A549 (cell line): Measurements from ENCODE around the gene ANKRD33B. TPM values are rescaled to one million over a fixed set of nuclear protein-coding genes. Genes with fewer than 3 reads are reported as not detected.
A peak's percentile ranks its signal among the peaks of the same experiment; 100 is the strongest.

ENCODE experiments used
- ATAC-seq, 2 experiments: fragments of 200-7000 bp in 1 of 2; fragments of >200 bp in 1 of 2; cut with Nextera tagmentation in 1 of 2; cut with Tn5 transposase in 1 of 2; 3 replicates each; pipeline versions ENCODE4 v1.8.0 to v1.9.1; 2018 to 2020; ENCODE audit warnings: mild to moderate bottlenecking in 1 of 2, moderate library complexity in 1 of 2
- CTCF ChIA-PET: fragments of 300-600 bp; sonication (Branson Sonifier 250); formaldehyde crosslinking; extraction: SDS; loops from one replicate; lab custom pipeline; 2021; ENCODE audit warnings: antibody characterized with exemption, inconsistent platforms; lab: Yijun Ruan, JAX
- POLR2A ChIA-PET: fragments of 350-600 bp; formaldehyde crosslinking; extraction: SDS; loops from one replicate; lab custom pipeline; 2021; ENCODE audit warnings: antibody characterized with exemption, inconsistent platforms; lab: Yijun Ruan, JAX
- DNase-seq, 2 experiments: peaks; one replicate each; pipeline versions ENCODE4 v3.0.0 to v3.0.0-alpha.2; 2011 to 2016; ENCODE audit warnings: low read depth in 1 of 2, low spot score in 1 of 2
- FAIRE-seq: peaks from 2 replicates; lab custom pipeline; 2011; peaks lifted over from hg19 to GRCh38; lab: Jason Lieb, UNC
- H3K27ac ChIP-seq, 2 experiments: fragments of >200 bp; sonication (Bioruptor Twin); formaldehyde crosslinking; 3 replicates each; pipeline ENCODE4 v1.5.1; 2016 to 2017
- H3K4me1 ChIP-seq: fragments of >200 bp; sonication (Bioruptor Twin); formaldehyde crosslinking; 3 replicates; pipeline ENCODE4 v1.6.1; 2016
- H3K4me2 ChIP-seq: fragments of >200 bp; sonication (Bioruptor Twin); formaldehyde crosslinking; 3 replicates; pipeline ENCODE4 v1.6.1; 2016
- H3K4me3 ChIP-seq: fragments of >200 bp; sonication (Bioruptor Twin); formaldehyde crosslinking; 3 replicates; pipeline ENCODE4 v1.5.1; 2016
- H3K9me3 ChIP-seq: fragments of >200 bp; sonication (Bioruptor Twin); formaldehyde crosslinking; 3 replicates; pipeline ENCODE4 v1.6.1; 2016
- BHLHE40 ChIP-seq: IDR thresholded peaks from 2 replicates; pipeline ENCODE4 v1.6.1; 2012; ENCODE audit warnings: low read depth, low read length, inconsistent platforms
- CBX2 ChIP-seq: fragments of 200-600 bp; sonication (generic); IDR thresholded peaks from 2 replicates; pipeline ENCODE4 v1.6.1; 2016; ENCODE audit warnings: low read depth, mild to moderate bottlenecking, borderline replicate concordance
- EHMT2 ChIP-seq: fragments of 200-600 bp; sonication (generic); IDR thresholded peaks from 2 replicates; pipeline ENCODE4 v1.6.1; 2016; ENCODE audit warnings: antibody characterized with exemption, low read depth, mild to moderate bottlenecking, moderate library complexity
- ESRRA ChIP-seq: fragments of 150-350 bp; IDR thresholded peaks from 2 replicates; pipeline ENCODE4 v1.6.1; 2014; ENCODE audit warnings: mild to moderate bottlenecking, low read length, borderline replicate concordance
- FOSL2 ChIP-seq, 2 experiments: fragments of 450-650 bp in 1 of 2; fragments of >200 bp in 1 of 2; sonication (Bioruptor Twin) in 1 of 2; formaldehyde crosslinking; IDR thresholded peaks; 2 replicates each; pipeline versions ENCODE4 v1.5.0 to v1.6.1; 2016 to 2020; ENCODE audit warnings: mild to moderate bottlenecking in 1 of 2, moderate library complexity in 1 of 2
- GATA3 ChIP-seq: IDR thresholded peaks from 2 replicates; pipeline ENCODE4 v1.6.1; 2012; ENCODE audit warnings: borderline replicate concordance
- HEYL ChIP-seq: fragments of 250-450 bp; sonication (Bioruptor Pico); IDR thresholded peaks from 2 replicates; pipeline ENCODE4 v1.8.0; 2021; ENCODE audit warnings: mild to moderate bottlenecking, moderate library complexity
- HOXB13 ChIP-seq: fragments of 250-450 bp; sonication (Bioruptor Pico); IDR thresholded peaks from 2 replicates; pipeline ENCODE4 v1.5.0; 2020; ENCODE audit warnings: low read depth, mild to moderate bottlenecking, moderate library complexity
- JUN ChIP-seq, 2 experiments: fragments of >200 bp; sonication (Bioruptor Twin); formaldehyde crosslinking; IDR thresholded peaks; 2 replicates in 1 of 2; 3 replicates in 1 of 2; pipeline ENCODE4 v1.6.1; 2016 to 2017
- MYC ChIP-seq: IDR thresholded peaks from 2 replicates; pipeline ENCODE4 v1.6.1; 2012; ENCODE audit warnings: mild to moderate bottlenecking, inconsistent platforms, low read length, improper control_type of control experiment, borderline replicate concordance
- NFE2L2 ChIP-seq: fragments of 150-350 bp; conservative IDR thresholded peaks from 2 replicates; pipeline ENCODE4 v1.6.1; 2014; ENCODE audit warnings: low read length
- NR3C1 ChIP-seq: fragments of >200 bp; sonication (Bioruptor Twin); formaldehyde crosslinking; IDR thresholded peaks from 3 replicates; pipeline ENCODE4 v1.6.1; 2017
- POLR2A ChIP-seq: IDR thresholded peaks from 2 replicates; pipeline ENCODE4 v1.6.1; 2012; ENCODE audit warnings: mild to moderate bottlenecking, low read length
- RAD21 ChIP-seq, 2 experiments: fragments of >200 bp in 1 of 2; sonication (Bioruptor Twin) in 1 of 2; formaldehyde crosslinking in 1 of 2; IDR thresholded peaks in 1 of 2; conservative IDR thresholded peaks in 1 of 2; 2 replicates in 1 of 2; 3 replicates in 1 of 2; pipeline ENCODE4 v1.6.1; 2012 to 2018; ENCODE audit warnings: inconsistent platforms in 1 of 2
- RNF2 ChIP-seq: fragments of 200-600 bp; sonication (generic); IDR thresholded peaks from 2 replicates; pipeline ENCODE4 v1.6.1; 2016; ENCODE audit warnings: low read depth, mild to moderate bottlenecking, antibody characterized with exemption, moderate library complexity, borderline replicate concordance
- SMC3 ChIP-seq: fragments of >200 bp; sonication (Bioruptor Twin); formaldehyde crosslinking; IDR thresholded peaks from 3 replicates; pipeline ENCODE4 v1.6.1; 2018; ENCODE audit warnings: inconsistent platforms
- ZFP36 ChIP-seq: fragments of 450-650 bp; IDR thresholded peaks from 2 replicates; pipeline ENCODE4 v1.6.1; 2014; ENCODE audit warnings: borderline replicate concordance; ENCODE audit not compliant: partially characterized antibody
- WGBS: methylation state at CpG from one replicate; pipeline ENCODE4 v1.1.6; 2017; ENCODE audit errors: missing lambda C conversion rate; 5-methylcytosine and 5-hydroxymethylcytosine counted together
- polyA minus RNA-seq: library from RNA; depleted of rRNA, polyadenylated mRNA; stranded (reverse); fragments of >200 nt; gene quantifications from 2 replicates; pipeline ENCODE4 v1.2.3, GENCODE V29; 2011; rRNA and poly(A)+ RNA removed
- polyA plus RNA-seq, 4 experiments: library from polyadenylated mRNA; depleted of rRNA in 3 of 4; stranded (reverse); fragments of >200 nt; fragmentation: RNase III in 1 of 4; extraction: RNeasy Plus Mini Kit Qiagen cat#74134 plus additional on column Dnase treatment in 1 of 4; gene quantifications; 2 replicates in 3 of 4; 3 replicates in 1 of 4; pipeline ENCODE4 v1.2.3, GENCODE V29; 2011 to 2017
- TF ChIP-seq, protein P1 (sequence below): fragments of 450-650 bp; IDR thresholded peaks from 2 replicates; pipeline ENCODE4 v1.6.1; 2014; ENCODE audit warnings: antibody characterized with exemption
- TF ChIP-seq, protein P2 (sequence below): fragments of 250-450 bp; sonication (Bioruptor Pico); IDR thresholded peaks from 2 replicates; pipeline ENCODE4 v1.5.0; 2020; ENCODE audit warnings: low read depth, mild to moderate bottlenecking, moderate library complexity
- TF ChIP-seq, protein P3 (sequence below): fragments of >200 bp; sonication (Bioruptor Twin); formaldehyde crosslinking; IDR thresholded peaks from 3 replicates; pipeline ENCODE4 v1.6.1; 2016
- TF ChIP-seq, protein P4 (sequence below): fragments of 200-600 bp; sonication (generic); IDR thresholded peaks from 2 replicates; pipeline ENCODE4 v1.6.1; 2016; ENCODE audit warnings: antibody characterized with exemption, mild to moderate bottlenecking, moderate library complexity
- TF ChIP-seq, protein P5 (sequence below): fragments of >200 bp; sonication (Bioruptor Twin); formaldehyde crosslinking; IDR thresholded peaks from 2 replicates; pipeline ENCODE4 v1.6.1; 2016
- TF ChIP-seq, protein P6 (sequence below): fragments of 250-450 bp; sonication (Bioruptor Pico); IDR thresholded peaks from 2 replicates; pipeline ENCODE4 v1.5.0; 2021; ENCODE audit warnings: mild to moderate bottlenecking, moderate library complexity, borderline replicate concordance
- TF ChIP-seq, protein P7 (sequence below): IDR thresholded peaks from 2 replicates; pipeline ENCODE4 v1.6.1; 2012; ENCODE audit warnings: low read depth, borderline replicate concordance
- TF ChIP-seq, protein P8 (sequence below): IDR thresholded peaks from 2 replicates; pipeline ENCODE4 v1.6.1; 2012

Gene ANKRD33B
- polyA plus RNA-seq (2011; rRNA removed) (6.9 and 8.2 TPM in 2 replicates), polyA plus RNA-seq (2017; fragmentation: RNase III; extraction: RNeasy Plus Mini Kit Qiagen cat#74134 plus additional on column Dnase treatment) (4.0 to 7.1 TPM (median 4.4 TPM) in 3 replicates), polyA minus RNA-seq (24.1 and 27.2 TPM in 2 replicates)
- 7.3 and 11.1 TPM in 2 replicates for polyA plus RNA-seq (2012; cell fraction: cytosol; rRNA removed)
- polyA plus RNA-seq (2012; cell fraction: nucleus; rRNA removed) = 24.2 and 33.7 TPM in 2 replicates

DNA sequence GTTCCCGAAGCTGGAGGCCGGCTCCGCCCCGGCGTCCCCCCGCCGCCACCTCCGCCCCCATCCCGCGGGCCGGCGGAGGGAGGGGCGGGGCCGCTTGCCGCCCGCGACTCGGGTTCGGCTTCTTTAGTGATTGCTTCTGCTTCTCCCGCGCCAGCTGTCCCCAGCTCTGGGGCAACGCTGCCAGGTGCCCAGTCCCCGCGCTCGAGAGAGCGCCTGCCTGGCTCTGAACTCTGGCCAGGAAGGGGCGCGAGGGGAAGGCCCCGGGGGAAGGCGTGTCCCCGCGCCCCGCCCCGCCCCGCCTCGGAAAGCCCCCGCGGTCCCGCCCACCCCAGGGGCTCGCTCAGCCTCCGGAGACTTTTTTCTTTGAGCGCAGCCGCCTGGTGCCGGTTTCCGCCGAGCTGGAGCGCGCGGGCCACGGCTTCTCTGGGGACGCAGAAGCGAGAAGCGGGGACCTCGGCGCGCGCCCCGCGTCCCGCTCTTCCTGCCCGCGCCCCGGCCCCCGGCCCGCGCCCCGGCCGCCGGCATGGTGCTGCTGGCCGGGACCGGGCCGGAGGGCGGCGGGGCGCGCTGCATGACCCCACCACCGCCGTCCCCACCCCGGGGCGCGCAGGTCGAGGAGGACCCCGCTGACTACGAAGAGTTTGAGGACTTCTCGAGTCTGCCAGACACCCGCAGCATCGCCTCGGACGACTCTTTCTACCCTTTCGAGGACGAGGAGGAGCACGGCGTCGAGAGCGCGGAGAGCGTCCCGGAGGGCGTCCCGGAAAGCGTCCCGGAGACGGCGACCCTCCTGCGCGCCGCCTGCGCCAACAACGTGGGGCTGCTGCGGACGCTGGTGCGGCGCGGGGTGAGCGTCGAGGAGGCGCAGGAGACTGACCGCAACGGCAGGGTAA lies at the start of gene ANKRD33B:
ANKRD33B (plus strand) TSS at position 126 of the 893 bp plus-strand sequence; CDS start at position 524, 398 bp downstream.
- Histone ChIP-seq H3K4me3 (peak within 1 kb of the TSS; percentile 89), H3K9me3 (no peaks in the 10 kb centered on the region), H3K4me2 (peak within 1 kb of the TSS; percentile 73), H3K27ac (peak within 1 kb of the TSS; percentile 85 to 99), H3K4me1 (peaks cover 46% of the 10 kb centered on the region)
- DNase-seq = peak; percentile 63 to 77
- WGBS = 0% methylated on average over 3 of the region's 119 CpGs
- no peak for FAIRE-seq
- CTCF ChIA-PET = interaction anchor here (0.8 to 5.2 kb wide), 4 partner anchors 63 to 111 kb away, joined by 3 to 35 read pairs (median 5); no protein-coding TSS in a partner anchor
- peak; percentile 68 to 69 for ATAC-seq
- POLR2A ChIA-PET = interaction anchor here (0.7 to 1.6 kb wide), 4 partner anchors 13 to 474 kb away, joined by 3 to 8 read pairs (median 6); no protein-coding TSS in a partner anchor
- TF ChIP-seq, protein P1, sequence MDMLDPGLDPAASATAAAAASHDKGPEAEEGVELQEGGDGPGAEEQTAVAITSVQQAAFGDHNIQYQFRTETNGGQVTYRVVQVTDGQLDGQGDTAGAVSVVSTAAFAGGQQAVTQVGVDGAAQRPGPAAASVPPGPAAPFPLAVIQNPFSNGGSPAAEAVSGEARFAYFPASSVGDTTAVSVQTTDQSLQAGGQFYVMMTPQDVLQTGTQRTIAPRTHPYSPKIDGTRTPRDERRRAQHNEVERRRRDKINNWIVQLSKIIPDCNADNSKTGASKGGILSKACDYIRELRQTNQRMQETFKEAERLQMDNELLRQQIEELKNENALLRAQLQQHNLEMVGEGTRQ = no peak
- TF ChIP-seq POLR2A (peak; percentile 55), FOSL2 (IDR thresholded peaks at IDR 0.05) (no peak), FOSL2 (CRISPR knock-in tag; IDR thresholded peaks at IDR 0.05) (no peak), GATA3 (no peak; the same call in 1 of the 2 replicates), BHLHE40 (no peak), JUN (IDR thresholded peaks at IDR 0.05) (peak; percentile 61 to 76), NR3C1 (no peak), NFE2L2 (no peak), ESRRA (no peak), MYC (no peak), HOXB13 (CRISPR knock-in tag) (no peak), HEYL (CRISPR knock-in tag) (no peak), ZFP36 (no peak), RAD21 (conservative IDR thresholded peaks at IDR 0.05 in 1 of 2, IDR thresholded peaks at IDR 0.05 in 1 of 2) (peak in 1 of 2 experiments; percentile 14; a peak in 1 of 5 replicates), SMC3 (no peak), CBX2 (no peak), EHMT2 (no peak), RNF2 (no peak)
- TF ChIP-seq, protein P2, sequence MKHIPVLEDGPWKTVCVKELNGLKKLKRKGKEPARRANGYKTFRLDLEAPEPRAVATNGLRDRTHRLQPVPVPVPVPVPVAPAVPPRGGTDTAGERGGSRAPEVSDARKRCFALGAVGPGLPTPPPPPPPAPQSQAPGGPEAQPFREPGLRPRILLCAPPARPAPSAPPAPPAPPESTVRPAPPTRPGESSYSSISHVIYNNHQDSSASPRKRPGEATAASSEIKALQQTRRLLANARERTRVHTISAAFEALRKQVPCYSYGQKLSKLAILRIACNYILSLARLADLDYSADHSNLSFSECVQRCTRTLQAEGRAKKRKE = no peak
- TF ChIP-seq, protein P3, sequence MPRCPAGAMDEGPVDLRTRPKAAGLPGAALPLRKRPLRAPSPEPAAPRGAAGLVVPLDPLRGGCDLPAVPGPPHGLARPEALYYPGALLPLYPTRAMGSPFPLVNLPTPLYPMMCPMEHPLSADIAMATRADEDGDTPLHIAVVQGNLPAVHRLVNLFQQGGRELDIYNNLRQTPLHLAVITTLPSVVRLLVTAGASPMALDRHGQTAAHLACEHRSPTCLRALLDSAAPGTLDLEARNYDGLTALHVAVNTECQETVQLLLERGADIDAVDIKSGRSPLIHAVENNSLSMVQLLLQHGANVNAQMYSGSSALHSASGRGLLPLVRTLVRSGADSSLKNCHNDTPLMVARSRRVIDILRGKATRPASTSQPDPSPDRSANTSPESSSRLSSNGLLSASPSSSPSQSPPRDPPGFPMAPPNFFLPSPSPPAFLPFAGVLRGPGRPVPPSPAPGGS = 0 out of 3 replicates have a peak, but pooled peaks have one; percentile 33
- TF ChIP-seq, protein P4, sequence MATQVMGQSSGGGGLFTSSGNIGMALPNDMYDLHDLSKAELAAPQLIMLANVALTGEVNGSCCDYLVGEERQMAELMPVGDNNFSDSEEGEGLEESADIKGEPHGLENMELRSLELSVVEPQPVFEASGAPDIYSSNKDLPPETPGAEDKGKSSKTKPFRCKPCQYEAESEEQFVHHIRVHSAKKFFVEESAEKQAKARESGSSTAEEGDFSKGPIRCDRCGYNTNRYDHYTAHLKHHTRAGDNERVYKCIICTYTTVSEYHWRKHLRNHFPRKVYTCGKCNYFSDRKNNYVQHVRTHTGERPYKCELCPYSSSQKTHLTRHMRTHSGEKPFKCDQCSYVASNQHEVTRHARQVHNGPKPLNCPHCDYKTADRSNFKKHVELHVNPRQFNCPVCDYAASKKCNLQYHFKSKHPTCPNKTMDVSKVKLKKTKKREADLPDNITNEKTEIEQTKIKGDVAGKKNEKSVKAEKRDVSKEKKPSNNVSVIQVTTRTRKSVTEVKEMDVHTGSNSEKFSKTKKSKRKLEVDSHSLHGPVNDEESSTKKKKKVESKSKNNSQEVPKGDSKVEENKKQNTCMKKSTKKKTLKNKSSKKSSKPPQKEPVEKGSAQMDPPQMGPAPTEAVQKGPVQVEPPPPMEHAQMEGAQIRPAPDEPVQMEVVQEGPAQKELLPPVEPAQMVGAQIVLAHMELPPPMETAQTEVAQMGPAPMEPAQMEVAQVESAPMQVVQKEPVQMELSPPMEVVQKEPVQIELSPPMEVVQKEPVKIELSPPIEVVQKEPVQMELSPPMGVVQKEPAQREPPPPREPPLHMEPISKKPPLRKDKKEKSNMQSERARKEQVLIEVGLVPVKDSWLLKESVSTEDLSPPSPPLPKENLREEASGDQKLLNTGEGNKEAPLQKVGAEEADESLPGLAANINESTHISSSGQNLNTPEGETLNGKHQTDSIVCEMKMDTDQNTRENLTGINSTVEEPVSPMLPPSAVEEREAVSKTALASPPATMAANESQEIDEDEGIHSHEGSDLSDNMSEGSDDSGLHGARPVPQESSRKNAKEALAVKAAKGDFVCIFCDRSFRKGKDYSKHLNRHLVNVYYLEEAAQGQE = no peak
- TF ChIP-seq, protein P5, sequence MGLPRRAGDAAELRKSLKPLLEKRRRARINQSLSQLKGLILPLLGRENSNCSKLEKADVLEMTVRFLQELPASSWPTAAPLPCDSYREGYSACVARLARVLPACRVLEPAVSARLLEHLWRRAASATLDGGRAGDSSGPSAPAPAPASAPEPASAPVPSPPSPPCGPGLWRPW = no peak
- TF ChIP-seq, protein P6, sequence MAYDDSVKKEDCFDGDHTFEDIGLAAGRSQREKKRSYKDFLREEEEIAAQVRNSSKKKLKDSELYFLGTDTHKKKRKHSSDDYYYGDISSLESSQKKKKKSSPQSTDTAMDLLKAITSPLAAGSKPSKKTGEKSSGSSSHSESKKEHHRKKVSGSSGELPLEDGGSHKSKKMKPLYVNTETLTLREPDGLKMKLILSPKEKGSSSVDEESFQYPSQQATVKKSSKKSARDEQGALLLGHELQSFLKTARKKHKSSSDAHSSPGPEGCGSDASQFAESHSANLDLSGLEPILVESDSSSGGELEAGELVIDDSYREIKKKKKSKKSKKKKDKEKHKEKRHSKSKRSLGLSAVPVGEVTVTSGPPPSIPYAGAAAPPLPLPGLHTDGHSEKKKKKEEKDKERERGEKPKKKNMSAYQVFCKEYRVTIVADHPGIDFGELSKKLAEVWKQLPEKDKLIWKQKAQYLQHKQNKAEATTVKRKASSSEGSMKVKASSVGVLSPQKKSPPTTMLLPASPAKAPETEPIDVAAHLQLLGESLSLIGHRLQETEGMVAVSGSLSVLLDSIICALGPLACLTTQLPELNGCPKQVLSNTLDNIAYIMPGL (CRISPR knock-in tag) = no peak
- TF ChIP-seq, protein P7, sequence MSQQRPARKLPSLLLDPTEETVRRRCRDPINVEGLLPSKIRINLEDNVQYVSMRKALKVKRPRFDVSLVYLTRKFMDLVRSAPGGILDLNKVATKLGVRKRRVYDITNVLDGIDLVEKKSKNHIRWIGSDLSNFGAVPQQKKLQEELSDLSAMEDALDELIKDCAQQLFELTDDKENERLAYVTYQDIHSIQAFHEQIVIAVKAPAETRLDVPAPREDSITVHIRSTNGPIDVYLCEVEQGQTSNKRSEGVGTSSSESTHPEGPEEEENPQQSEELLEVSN = no peak
- TF ChIP-seq, protein P8, sequence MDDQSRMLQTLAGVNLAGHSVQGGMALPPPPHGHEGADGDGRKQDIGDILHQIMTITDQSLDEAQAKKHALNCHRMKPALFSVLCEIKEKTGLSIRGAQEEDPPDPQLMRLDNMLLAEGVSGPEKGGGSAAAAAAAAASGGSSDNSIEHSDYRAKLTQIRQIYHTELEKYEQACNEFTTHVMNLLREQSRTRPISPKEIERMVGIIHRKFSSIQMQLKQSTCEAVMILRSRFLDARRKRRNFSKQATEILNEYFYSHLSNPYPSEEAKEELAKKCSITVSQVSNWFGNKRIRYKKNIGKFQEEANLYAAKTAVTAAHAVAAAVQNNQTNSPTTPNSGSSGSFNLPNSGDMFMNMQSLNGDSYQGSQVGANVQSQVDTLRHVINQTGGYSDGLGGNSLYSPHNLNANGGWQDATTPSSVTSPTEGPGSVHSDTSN = peak; percentile 41; the same call in 1 of the 2 replicates
